Vagina (tissue), 2 donors: ENCODE measurements around the gene RHOA. TPM values are rescaled to one million over a fixed set of nuclear protein-coding genes. Genes with fewer than 3 reads are reported as not detected.

ENCODE experiments used
- DNase-seq, 2 donors: peaks; one replicate each; pipeline ENCODE4 v3.0.0-alpha.2; 2017; ENCODE audit errors: extremely low spot score in 2 of 2
- H3K27ac ChIP-seq: fragments of 200-600 bp; sonication (generic); one replicate; pipeline ENCODE4 v1.5.1; 2019
- H3K27me3 ChIP-seq: fragments of 200-600 bp; sonication (generic); one replicate; pipeline ENCODE4 v1.5.1; 2019
- H3K36me3 ChIP-seq, 2 donors: fragments of 200-600 bp; sonication (generic); one replicate each; pipeline ENCODE4 v1.5.1; 2017 to 2019
- H3K4me1 ChIP-seq: fragments of 200-600 bp; sonication (generic); one replicate; pipeline ENCODE4 v1.5.1; 2019
- H3K4me3 ChIP-seq, 2 donors: fragments of 200-600 bp; sonication (generic); 1 replicate in 1 of 2; 2 replicates in 1 of 2; pipeline ENCODE4 v1.5.1; 2016 to 2019
- H3K9me3 ChIP-seq: fragments of 200-600 bp; sonication (generic); one replicate; pipeline ENCODE4 v1.5.1; 2019
- CTCF ChIP-seq, 3 experiments: fragments of 450-650 bp in 2 of 3; fragments of 200-600 bp in 1 of 3; sonication (generic) in 1 of 3; IDR thresholded peaks; one replicate each; pipeline ENCODE4 v1.5.1; 2017 to 2019; ENCODE audit warnings: antibody characterized with exemption in 3 of 3, mild to moderate bottlenecking in 2 of 3, moderate library complexity in 2 of 3
- POLR2A ChIP-seq, 2 donors: fragments of 450-650 bp; IDR thresholded peaks; one replicate each; pipeline ENCODE4 v1.6.1; 2017; ENCODE audit warnings: antibody characterized with exemption in 2 of 2, mild to moderate bottlenecking in 2 of 2, moderate library complexity in 2 of 2
- POLR2AphosphoS5 ChIP-seq, 2 donors: sonication (generic); formaldehyde crosslinking; IDR thresholded peaks; one replicate each; pipeline ENCODE4 v1.9.0; 2017; ENCODE audit warnings: antibody characterized with exemption in 2 of 2, mild to moderate bottlenecking in 2 of 2, low read depth in 1 of 2; ENCODE audit not compliant: insufficient read depth in 1 of 2
- intact Hi-C: fragments of 100-400 bp; cut with DNase I; formaldehyde crosslinking; loops from one replicate; pipeline ENCODE4 v1.15.1; 2023
- total RNA-seq: library from RNA; depleted of rRNA; stranded (reverse); fragments of >200 nt; gene quantifications from one replicate; pipeline ENCODE4 v1.2.3, GENCODE V29; 2016

The RHOA gene
- total RNA-seq, 1 donor from 2014 or later = 377 TPM

- Histone ChIP-seq H3K27me3 (no peaks in the 10 kb centered on the region), H3K36me3 (no peaks in the 10 kb centered on the region), H3K4me1 (peaks cover 33% of the 10 kb centered on the region), H3K27ac (no peak overlapping the region), H3K4me3 (no peak overlapping the region), H3K9me3 (no peaks in the 10 kb centered on the region)
- TF ChIP-seq POLR2A (IDR thresholded peaks at IDR 0.05) (no peak), CTCF (IDR thresholded peaks at IDR 0.05) (no peak), POLR2AphosphoS5 (IDR thresholded peaks at IDR 0.05; ENCODE audit: insufficient read depth in 1 of 2, low read depth in 1 of 2) (no peak)
- intact Hi-C loops = no loop called here
- DNase-seq = no peak
Measured at GRCh38 chr3:49417516-49418120, 5.8 kb upstream of the RHOA start.

- DNase-seq = no peak
- Histone ChIP-seq H3K36me3 (no peaks in the 10 kb centered on the region), H3K27me3 (no peaks in the 10 kb centered on the region), H3K4me3 (no peak overlapping the region), H3K27ac (no peak overlapping the region), H3K4me1 (peaks cover 35% of the 10 kb centered on the region), H3K9me3 (no peaks in the 10 kb centered on the region)
- TF ChIP-seq POLR2AphosphoS5 (IDR thresholded peaks at IDR 0.05; ENCODE audit: insufficient read depth in 1 of 2, low read depth in 1 of 2) (no peak), POLR2A (IDR thresholded peaks at IDR 0.05) (no peak), CTCF (IDR thresholded peaks at IDR 0.05) (no peak)
- intact Hi-C loops = no loop called here
Measured at GRCh38 chr3:49416867-49417266, 5.1 kb upstream of the RHOA start.

GRCh38 chr3:49415931-49416601, 4.3 kb upstream of the RHOA start:
- Histone ChIP-seq H3K9me3 (no peaks in the 10 kb centered on the region), H3K27ac (no peak overlapping the region), H3K4me1 (peaks cover 35% of the 10 kb centered on the region), H3K27me3 (no peaks in the 10 kb centered on the region), H3K4me3 (no peak overlapping the region), H3K36me3 (no peaks in the 10 kb centered on the region)
- DNase-seq = no peak
- intact Hi-C loops = no loop called here
- no peak for TF ChIP-seq POLR2A (IDR thresholded peaks at IDR 0.05)
- TF ChIP-seq CTCF (IDR thresholded peaks at IDR 0.05) = no peak
- no peak for TF ChIP-seq POLR2AphosphoS5 (IDR thresholded peaks at IDR 0.05; ENCODE audit: insufficient read depth in 1 of 2, low read depth in 1 of 2)

- no peak overlapping the region for H3K4me3 ChIP-seq
- no peaks in the 10 kb centered on the region for H3K9me3 ChIP-seq
- intact Hi-C loops = no loop called here
- H3K4me1 ChIP-seq = peaks cover 48% of the 10 kb centered on the region
- DNase-seq = no peak
- H3K27me3 ChIP-seq = no peaks in the 10 kb centered on the region
- no peak overlapping the region for H3K27ac ChIP-seq
- TF ChIP-seq CTCF (IDR thresholded peaks at IDR 0.05) = no peak
- no peak for TF ChIP-seq POLR2AphosphoS5 (IDR thresholded peaks at IDR 0.05; ENCODE audit: insufficient read depth in 1 of 2, low read depth in 1 of 2)
- no peak for TF ChIP-seq POLR2A (IDR thresholded peaks at IDR 0.05)
- no peaks in the 10 kb centered on the region for H3K36me3 ChIP-seq
Measured at GRCh38 chr3:49414753-49415152, 3.0 kb upstream of the RHOA start.

GRCh38 chr3:49413338-49413734, 1.6 kb upstream of the RHOA start:
- Histone ChIP-seq H3K36me3 (no peaks in the 10 kb centered on the region), H3K27me3 (no peaks in the 10 kb centered on the region), H3K4me3 (peak overlapping the region; percentile 84 to 89), H3K27ac (peak overlapping the region; percentile 95), H3K9me3 (no peaks in the 10 kb centered on the region), H3K4me1 (peaks cover 55% of the 10 kb centered on the region)
- DNase-seq = no peak
- intact Hi-C loops = no loop called here
- TF ChIP-seq CTCF (IDR thresholded peaks at IDR 0.05) = no peak
- TF ChIP-seq POLR2A (IDR thresholded peaks at IDR 0.05) = no peak
- TF ChIP-seq POLR2AphosphoS5 (IDR thresholded peaks at IDR 0.05; ENCODE audit: insufficient read depth in 1 of 2, low read depth in 1 of 2) = no peak
